ENCODE results near the gene CCDC57.

CCDC57 gene

DNA sequence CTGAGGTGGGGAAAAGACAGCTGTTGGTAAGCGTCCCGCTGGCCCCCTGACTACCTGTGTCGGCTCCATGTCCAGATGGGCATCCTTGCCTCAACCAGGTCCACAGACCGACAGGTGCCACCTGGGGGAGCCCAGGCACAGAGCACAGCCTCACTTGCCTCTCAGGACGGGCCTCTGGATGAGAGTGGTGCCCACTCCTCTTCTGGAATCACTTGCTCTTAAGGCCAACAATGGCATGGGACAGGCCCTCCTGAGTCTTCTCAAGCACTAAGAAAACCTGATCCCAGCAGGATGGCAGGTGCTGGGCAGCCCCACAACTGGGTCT, 33.4 kb upstream of the CCDC57 start:
- no peak for DNase-seq (ENCODE audit: low read depth)

DNA sequence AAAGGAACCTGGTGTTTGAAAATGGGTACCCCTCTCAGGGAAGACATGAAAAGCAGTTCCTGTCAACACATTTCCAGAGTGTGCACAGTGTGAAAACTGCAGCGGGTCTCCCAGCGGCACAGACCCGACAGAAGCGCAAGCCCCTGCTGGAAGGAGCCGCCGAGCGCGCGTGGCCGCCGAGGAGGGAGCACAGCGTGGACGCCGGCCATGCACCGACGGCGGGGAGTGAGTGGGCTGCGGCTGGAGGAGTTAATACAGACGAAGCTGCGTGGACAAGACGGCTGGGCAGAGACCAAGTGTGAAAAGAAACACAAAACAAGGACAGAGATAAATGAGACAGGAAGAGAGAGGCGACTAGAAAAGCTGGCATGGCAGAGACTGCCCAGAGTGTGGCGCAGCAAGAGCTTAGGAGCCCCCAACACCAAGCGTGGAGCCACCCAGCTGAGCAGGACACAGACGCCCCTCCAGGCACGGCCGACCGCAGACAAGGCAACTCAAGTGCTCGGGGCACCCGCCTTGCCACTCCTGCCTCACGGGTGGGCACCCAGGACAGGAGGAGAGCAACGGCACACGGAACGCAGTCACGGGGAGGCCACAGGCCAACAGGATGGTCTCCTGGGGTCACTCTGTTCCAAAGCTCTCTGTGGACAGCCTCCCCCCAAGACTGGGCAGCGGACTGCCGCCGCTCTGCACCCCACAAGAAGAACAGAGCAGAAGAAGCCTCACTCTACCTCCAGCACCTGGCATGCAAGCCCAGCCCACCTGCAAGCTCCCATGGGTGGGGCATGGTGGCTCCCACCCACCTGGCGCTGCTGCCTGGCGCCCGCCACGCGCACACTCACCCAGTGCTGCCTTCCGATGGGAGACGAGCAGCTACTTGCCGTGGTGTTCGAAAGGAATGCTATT, 32.7 kb upstream of the CCDC57 start:
- no peak for DNase-seq (ENCODE audit: low read depth)

- no peak for DNase-seq (ENCODE audit: low read depth)
Observed at GRCh38 chr17:82244413-82245133, 31.9 kb upstream of the CCDC57 start.

DNA sequence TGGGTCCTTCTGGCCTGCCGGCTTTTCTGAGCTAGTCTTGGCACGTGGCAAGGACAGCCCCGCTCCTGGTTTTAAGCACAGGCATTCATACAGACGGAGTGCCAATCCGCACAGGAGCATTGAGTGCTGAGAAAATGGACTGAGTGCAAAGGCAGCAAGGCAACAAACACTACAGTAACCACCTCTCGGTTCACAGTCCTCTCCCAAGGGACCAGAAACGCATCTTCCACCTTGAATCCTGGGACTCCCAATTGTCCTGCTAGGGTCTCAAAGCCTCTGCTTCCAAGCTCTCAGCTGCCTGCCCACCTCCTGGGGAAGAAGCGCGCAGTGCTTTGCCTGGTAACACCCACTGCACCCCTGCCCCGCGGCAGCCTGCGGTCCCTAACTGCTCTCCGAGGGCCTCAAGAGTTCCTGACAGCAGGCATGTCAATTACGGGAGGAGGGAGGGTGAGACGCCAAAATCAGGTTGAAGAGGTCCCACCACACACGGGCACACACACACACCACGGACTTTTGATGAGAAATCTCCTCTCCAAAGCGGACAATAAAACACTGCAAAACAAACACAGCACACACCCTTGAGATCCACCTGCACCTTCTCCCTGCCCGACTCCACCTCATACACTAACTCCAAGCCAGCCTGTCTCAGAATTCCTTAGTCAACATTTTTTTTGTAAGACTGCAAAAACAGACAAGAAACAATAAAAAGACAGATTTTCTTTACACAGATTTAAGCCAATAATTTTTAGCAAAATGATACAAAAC, 31.2 kb upstream of the CCDC57 start:
- DNase-seq (ENCODE audit: low read depth): no peak

DNA sequence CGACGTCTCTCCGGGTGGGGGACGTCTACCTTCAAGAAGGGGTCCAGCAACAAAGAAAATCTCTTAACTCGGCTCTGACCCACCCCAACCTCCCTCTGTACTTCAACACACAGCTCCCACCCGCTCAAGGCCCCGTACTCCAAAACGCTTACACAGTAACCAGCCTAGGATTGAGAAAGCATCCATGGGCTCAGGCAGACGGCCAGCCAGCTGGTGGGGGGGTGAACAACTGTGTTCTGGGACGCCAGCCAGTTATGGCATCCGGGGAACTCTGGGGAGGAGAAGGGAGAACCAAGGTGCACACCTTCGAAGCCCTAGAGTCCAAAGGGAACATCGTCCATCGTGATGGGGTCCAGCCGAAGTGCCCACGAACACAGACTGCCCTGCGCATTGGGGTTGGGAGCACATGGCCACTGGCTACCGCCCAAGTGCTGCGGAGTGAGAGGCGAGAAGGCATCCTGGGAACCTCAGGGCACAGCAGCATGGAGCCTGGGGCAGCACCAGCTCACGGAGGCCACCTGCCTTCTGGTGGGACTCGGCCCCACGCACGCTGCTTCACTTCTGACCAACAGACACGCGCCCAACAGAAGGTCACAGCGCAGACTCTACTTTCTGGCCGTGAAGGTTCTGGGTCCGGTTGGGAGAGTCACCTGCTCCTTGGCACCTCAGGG, 30.5 kb upstream of the CCDC57 start:
- no peak for DNase-seq (ENCODE audit: low read depth)

GRCh38 chr17:82242698-82242976, 30.0 kb upstream of the CCDC57 start:
- no peak for DNase-seq (ENCODE audit: low read depth)

DNA sequence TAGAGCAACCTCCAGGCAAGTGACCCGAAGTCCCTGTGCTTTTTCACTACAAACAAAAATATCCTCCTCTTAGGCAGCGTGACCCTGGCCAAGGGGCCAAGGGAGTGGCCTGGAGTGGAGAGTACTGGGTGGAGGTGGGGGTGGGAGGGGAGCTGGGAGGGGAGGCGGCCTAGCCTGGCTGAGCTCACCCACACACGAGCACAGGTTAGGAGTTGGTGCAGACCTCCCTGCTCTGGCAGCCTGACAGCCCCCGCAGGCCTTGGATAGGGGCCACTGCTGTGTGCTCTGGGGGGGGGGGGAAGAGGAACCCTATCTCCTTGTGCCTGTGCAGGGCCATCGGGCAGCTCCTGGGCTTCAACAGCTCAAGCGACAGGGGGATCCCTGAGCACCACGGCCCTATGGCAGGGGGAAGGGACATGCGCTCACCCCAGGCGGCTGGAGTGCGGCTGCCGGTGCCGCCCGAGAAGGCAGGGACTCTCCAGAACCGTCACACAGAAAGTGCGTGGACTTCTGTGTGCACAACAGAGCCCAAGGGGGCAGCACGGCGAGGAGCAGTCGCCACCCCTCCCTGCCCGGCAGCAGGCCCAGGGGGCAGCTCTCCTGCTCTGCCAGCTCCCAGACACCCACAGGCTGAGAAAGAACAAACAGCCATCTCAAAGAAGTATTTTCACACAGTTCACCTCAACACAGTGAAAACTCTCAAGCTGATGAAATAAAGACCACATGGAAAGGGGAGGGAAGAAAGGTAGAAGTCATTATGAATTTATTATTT, 29.5 kb upstream of the CCDC57 start:
- no peak for DNase-seq (ENCODE audit: low read depth)

DNA sequence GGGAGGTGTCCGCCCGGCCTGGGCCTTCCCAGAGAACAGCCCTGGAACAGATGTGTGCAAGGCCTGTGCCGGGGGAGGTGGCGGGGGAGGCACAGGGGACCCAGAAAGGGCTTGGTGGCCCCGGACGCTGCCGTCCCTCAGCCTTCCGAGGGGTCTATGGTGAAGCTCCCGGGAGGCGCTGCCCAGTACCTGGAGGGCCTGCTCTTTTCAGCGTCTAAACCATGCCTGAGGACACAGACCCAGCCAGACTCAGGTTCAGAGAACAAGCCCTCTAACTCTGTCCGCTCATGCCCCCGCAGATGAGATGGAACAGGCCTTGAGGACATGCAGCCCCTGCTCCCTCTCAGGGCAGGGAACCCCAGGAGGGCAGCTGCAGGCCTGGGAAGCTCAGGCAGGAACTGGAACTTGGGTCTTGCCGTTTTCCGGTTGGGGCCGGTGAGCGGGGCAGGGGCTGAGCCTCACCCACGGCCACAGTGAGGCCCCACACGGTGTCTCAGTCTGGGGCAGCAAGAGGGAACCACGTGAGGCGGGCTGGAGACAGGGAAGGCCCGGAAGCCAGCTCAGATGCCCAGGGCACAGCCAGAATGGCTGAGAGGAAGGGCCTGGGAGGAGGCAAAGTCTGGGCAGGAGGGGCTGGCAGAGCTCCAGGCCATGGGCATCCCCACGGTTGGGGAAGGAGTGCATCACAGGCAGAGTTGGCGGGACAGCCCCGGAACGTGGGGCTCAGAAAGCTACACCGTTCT, 28.7 kb upstream of the CCDC57 start:
- no peak for DNase-seq (ENCODE audit: low read depth)

- DNase-seq (ENCODE audit: low read depth): no peak
Observed at GRCh38 chr17:82240506-82241182, 28.0 kb upstream of the CCDC57 start.

DNA sequence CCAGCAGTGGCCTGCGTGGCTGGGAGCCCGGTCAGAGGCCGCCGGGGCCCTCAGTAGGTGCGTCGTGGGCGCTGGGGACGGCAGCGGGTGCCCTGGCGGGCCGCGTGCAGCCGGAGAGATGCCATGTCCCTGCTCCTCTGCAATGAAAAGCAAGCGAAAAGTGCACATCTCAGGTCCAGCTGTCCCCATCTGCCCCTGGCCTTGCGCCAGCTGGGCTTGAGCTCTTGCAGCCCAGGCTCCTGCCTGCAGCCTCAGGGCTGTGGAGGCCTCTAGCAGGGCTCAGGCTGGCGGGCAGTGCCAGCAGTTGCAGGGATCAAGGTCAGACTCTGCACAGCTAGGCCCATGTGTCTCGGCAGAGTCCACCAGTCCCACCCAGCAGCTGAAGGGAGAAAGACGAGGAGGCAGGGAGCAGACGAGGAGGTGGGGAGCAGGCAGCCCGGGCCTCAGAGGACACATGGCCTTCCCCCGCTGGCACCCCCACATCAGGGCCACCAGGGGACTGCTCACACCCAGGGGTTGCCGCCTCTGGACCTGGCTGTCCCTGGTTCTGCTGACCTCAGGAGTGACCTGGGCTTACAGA, 27.4 kb upstream of the CCDC57 start:
- DNase-seq (ENCODE audit: low read depth): no peak

- DNase-seq (ENCODE audit: low read depth): no peak
Observed at GRCh38 chr17:82239401-82239925, 26.8 kb upstream of the CCDC57 start.

GRCh38 chr17:82238472-82239201, 26.0 kb upstream of the CCDC57 start:
- no peak for DNase-seq (ENCODE audit: low read depth)

GRCh38 chr17:82237746-82238471, 25.3 kb upstream of the CCDC57 start:
- no peak for DNase-seq (ENCODE audit: low read depth)

- DNase-seq (ENCODE audit: low read depth): no peak
Observed at GRCh38 chr17:82237083-82237745, 24.6 kb upstream of the CCDC57 start.

DNA sequence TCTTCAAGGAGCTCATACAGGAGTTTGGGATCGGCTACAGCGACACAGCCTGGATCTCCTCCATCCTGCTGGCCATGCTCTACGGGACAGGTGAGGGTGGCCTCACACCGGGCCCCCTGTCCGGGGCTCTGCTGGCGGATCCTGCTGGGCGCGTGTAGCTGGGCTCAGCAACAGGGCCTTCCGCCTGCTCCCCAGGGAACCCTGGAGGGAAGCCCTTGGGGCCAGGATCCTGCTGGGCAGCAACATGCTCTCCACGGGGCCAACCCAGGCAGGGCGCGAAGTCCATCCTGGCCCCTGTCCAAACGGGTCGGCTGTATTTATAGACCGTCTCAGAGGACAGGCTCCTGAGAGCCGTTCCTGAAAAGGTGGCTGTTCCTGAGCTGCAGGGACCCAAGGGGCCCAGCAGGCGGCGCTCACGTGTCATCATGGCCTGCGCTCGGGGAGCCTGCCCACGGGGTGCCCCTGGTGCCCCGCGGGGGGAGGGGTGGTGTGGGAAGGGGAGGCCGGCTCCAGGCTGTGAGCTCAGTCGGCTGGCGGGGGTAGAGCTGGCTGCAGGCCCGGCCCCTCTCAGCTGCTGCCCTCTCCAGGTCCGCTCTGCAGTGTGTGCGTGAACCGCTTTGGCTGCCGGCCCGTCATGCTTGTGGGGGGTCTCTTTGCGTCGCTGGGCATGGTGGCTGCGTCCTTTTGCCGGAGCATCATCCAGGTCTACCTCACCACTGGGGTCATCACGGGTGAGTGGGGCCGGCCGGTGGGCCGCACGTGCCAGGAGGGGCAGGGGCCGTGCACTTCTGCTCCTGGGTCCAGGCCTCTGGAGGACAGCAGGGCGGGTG, 23.7 kb upstream of the CCDC57 start:
- DNase-seq (ENCODE audit: low read depth): no peak

- no peak for DNase-seq (ENCODE audit: low read depth)
Observed at GRCh38 chr17:82235775-82236141, 23.1 kb upstream of the CCDC57 start.
